Heart left ventricle (tissue), 13 donors: ENCODE results near the gene SLC35F3.

Experiments used
- POLR2A ChIP-seq, 2 donors: fragments of 450-650 bp; IDR thresholded peaks; one replicate each; pipeline ENCODE4 v1.6.1; 2017; ENCODE audit warnings: antibody characterized with exemption in 2 of 2, mild to moderate bottlenecking in 2 of 2, moderate library complexity in 2 of 2
- TF ChIP-seq, protein P1 (sequence below), 12 donors: fragments of 200-600 bp; sonication (generic) in 4 of 12; IDR thresholded peaks; one replicate each; pipeline versions ENCODE4 v1.5.0 to v1.8.0; 2018 to 2022; ENCODE audit warnings: antibody characterized with exemption in 12 of 12, mild to moderate bottlenecking in 5 of 12
- donor health status: ischemic (EF 13 %, LVEDD 7.1; RV severe dilation, severe dysfunction).
- donor health status: DM: no; HTN: yes; CAD: no.
- donor health status: DM: no; HTN: no; CAD: no.
- donor health status: ischemic (EF 25% LVEDD 6.9; RV normal size, moderate dysfunction).
- donor health status: ischemic (EF 25% LVEDD 5.7; RV mildly dilated, moderate dysfunction).
- donor health status: ischemic (EF 35%, LVEDD 5.7; RV mildly dilated, moderate dysfunction).
- donor health status: nonischemic (EF 11% LVEDD 7.7; RV severe dilation, severe dysfunction).
- donor health status: DM: yes; HTN: yes; CAD: no.
- donor health status: PGD.
- donor health status: ischemic (EF 29% LVEDD 5.4; RV normal size, mild dysfunction).
- donor health status: nonischemic (EF 23%, LVEDD 6.1; RV moderate dilation, normal function).

DNA sequence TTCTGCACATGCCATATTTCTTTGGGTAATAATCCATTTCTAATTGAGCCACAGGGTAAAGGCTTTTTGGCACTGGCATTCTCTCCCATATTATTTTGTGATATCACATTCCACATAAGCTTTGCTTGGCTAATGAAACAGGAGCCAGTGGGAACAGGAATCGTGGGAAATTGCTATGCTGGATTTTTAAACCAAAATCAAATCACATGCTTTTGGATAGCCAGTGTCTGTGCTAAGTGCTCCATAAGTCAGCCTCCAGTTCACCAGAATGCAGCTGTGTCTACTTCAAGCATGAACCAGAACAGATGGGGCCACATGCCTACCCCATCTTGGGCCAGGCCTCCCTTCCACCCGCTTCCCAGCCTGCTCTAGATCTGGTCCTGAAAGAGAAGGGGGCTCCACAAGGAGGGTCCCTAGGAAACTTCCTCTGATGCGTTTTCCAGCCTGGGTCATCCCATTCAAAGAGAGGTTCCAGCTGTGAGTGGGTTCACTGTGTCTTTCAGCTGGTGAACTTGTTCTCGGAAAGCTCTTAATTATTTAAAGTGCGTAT, 337.5 kb downstream of the SLC35F3 start:
- TF ChIP-seq, protein P1, sequence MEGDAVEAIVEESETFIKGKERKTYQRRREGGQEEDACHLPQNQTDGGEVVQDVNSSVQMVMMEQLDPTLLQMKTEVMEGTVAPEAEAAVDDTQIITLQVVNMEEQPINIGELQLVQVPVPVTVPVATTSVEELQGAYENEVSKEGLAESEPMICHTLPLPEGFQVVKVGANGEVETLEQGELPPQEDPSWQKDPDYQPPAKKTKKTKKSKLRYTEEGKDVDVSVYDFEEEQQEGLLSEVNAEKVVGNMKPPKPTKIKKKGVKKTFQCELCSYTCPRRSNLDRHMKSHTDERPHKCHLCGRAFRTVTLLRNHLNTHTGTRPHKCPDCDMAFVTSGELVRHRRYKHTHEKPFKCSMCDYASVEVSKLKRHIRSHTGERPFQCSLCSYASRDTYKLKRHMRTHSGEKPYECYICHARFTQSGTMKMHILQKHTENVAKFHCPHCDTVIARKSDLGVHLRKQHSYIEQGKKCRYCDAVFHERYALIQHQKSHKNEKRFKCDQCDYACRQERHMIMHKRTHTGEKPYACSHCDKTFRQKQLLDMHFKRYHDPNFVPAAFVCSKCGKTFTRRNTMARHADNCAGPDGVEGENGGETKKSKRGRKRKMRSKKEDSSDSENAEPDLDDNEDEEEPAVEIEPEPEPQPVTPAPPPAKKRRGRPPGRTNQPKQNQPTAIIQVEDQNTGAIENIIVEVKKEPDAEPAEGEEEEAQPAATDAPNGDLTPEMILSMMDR (IDR thresholded peaks at IDR 0.05), result no peak
- TF ChIP-seq POLR2A (IDR thresholded peaks at IDR 0.05), result no peak
